ACC112 (cell line): Measurements from ENCODE around the gene AHRR.
A peak's percentile ranks its signal among the peaks of the same experiment; 100 is the strongest.

Experiments used
- H2AFZ ChIP-seq: fragments of 200-600 bp; sonication (generic); one replicate; pipeline ENCODE4 v1.6.0; 2017; ENCODE audit warnings: antibody characterized with exemption, low read length; ENCODE audit not compliant: unreplicated experiment
- H3K27ac ChIP-seq: fragments of 200-600 bp; sonication (generic); 2 replicates; pipeline ENCODE4 v1.5.1; 2014; ENCODE audit warnings: low read depth, mild to moderate bottlenecking, antibody characterized with exemption, low read length, moderate library complexity
- H3K27me3 ChIP-seq: fragments of 200-600 bp; sonication (generic); 2 replicates; pipeline ENCODE4 v1.6.1; 2014; ENCODE audit warnings: mild to moderate bottlenecking, antibody characterized with exemption, low read length, moderate library complexity, mixed read lengths; ENCODE audit not compliant: insufficient read depth
- H3K36me3 ChIP-seq: fragments of 200-600 bp; sonication (generic); 2 replicates; pipeline ENCODE4 v1.6.1; 2016; ENCODE audit warnings: mild to moderate bottlenecking, antibody characterized with exemption, low read length, moderate library complexity, mixed read lengths; ENCODE audit not compliant: insufficient read depth
- H3K4me1 ChIP-seq: fragments of 200-600 bp; sonication (generic); one replicate; pipeline ENCODE4 v1.6.1; 2016; ENCODE audit warnings: low read length, mixed read lengths; ENCODE audit not compliant: insufficient read depth, unreplicated experiment, control insufficient read depth
- H3K4me3 ChIP-seq: fragments of 200-600 bp; sonication (generic); 2 replicates; pipeline ENCODE4 v1.5.1; 2014; ENCODE audit warnings: mild to moderate bottlenecking, low read depth, low read length
- H3K79me2 ChIP-seq: fragments of 200-600 bp; sonication (generic); one replicate; pipeline ENCODE4 v1.6.0; 2016; ENCODE audit warnings: low read length; ENCODE audit not compliant: control insufficient read depth, unreplicated experiment, insufficient read depth

The AHRR gene

GRCh38 chr5:449151-449550, 127.6 kb downstream of the AHRR start:
- H3K4me3 ChIP-seq: no peak overlapping the region
- peaks cover 13% of the 10 kb centered on the region for H3K79me2 ChIP-seq
- no peaks in the 10 kb centered on the region for H3K27me3 ChIP-seq
- no peak overlapping the region for H2AFZ ChIP-seq
- peaks cover 50% of the 10 kb centered on the region for H3K36me3 ChIP-seq
- H3K27ac ChIP-seq: no peak overlapping the region
- peaks cover 3% of the 10 kb centered on the region for H3K4me1 ChIP-seq

- H3K27me3 ChIP-seq: no peaks in the 10 kb centered on the region
- H3K4me1 ChIP-seq: no peaks in the 10 kb centered on the region
- H3K79me2 ChIP-seq: peaks cover 10% of the 10 kb centered on the region
- H3K36me3 ChIP-seq: peaks cover 50% of the 10 kb centered on the region
- H3K4me3 ChIP-seq: no peak overlapping the region
- H2AFZ ChIP-seq: no peak overlapping the region
- H3K27ac ChIP-seq: no peak overlapping the region
Measured at GRCh38 chr5:451587-452458, 130.3 kb downstream of the AHRR start.

GRCh38 chr5:452978-453710, 131.6 kb downstream of the AHRR start:
- Histone ChIP-seq H3K4me3 (no peak overlapping the region), H3K27ac (no peak overlapping the region), H2AFZ (no peak overlapping the region), H3K4me1 (peaks cover 4% of the 10 kb centered on the region), H3K79me2 (peaks cover 15% of the 10 kb centered on the region), H3K27me3 (no peaks in the 10 kb centered on the region), H3K36me3 (peaks cover 60% of the 10 kb centered on the region)

GRCh38 chr5:453725-454481, 132.4 kb downstream of the AHRR start:
- Histone ChIP-seq H3K27ac (no peak overlapping the region), H3K36me3 (peaks cover 62% of the 10 kb centered on the region), H2AFZ (no peak overlapping the region), H3K27me3 (no peaks in the 10 kb centered on the region), H3K79me2 (peaks cover 17% of the 10 kb centered on the region), H3K4me1 (peaks cover 12% of the 10 kb centered on the region), H3K4me3 (no peak overlapping the region)

- no peaks in the 10 kb centered on the region for H3K27me3 ChIP-seq
- H2AFZ ChIP-seq: no peak overlapping the region
- H3K4me3 ChIP-seq: no peak overlapping the region
- peaks cover 52% of the 10 kb centered on the region for H3K36me3 ChIP-seq
- peaks cover 18% of the 10 kb centered on the region for H3K4me1 ChIP-seq
- no peak overlapping the region for H3K27ac ChIP-seq
- peaks cover 19% of the 10 kb centered on the region for H3K79me2 ChIP-seq
Measured at GRCh38 chr5:454936-455335, 133.4 kb downstream of the AHRR start.

GRCh38 chr5:455806-456205, 134.3 kb downstream of the AHRR start:
- H3K4me1 ChIP-seq: peaks cover 18% of the 10 kb centered on the region
- no peak overlapping the region for H3K27ac ChIP-seq
- H3K27me3 ChIP-seq: no peaks in the 10 kb centered on the region
- peaks cover 47% of the 10 kb centered on the region for H3K36me3 ChIP-seq
- H3K4me3 ChIP-seq: no peak overlapping the region
- no peak overlapping the region for H2AFZ ChIP-seq
- peaks cover 19% of the 10 kb centered on the region for H3K79me2 ChIP-seq

- Histone ChIP-seq H3K27ac (no peak overlapping the region), H3K79me2 (peaks cover 19% of the 10 kb centered on the region), H3K27me3 (no peaks in the 10 kb centered on the region), H2AFZ (no peak overlapping the region), H3K4me1 (peaks cover 18% of the 10 kb centered on the region), H3K4me3 (no peak overlapping the region), H3K36me3 (peaks cover 40% of the 10 kb centered on the region)
Measured at GRCh38 chr5:456351-457194, 135.1 kb downstream of the AHRR start.

- peaks cover 19% of the 10 kb centered on the region for H3K79me2 ChIP-seq
- peaks cover 40% of the 10 kb centered on the region for H3K36me3 ChIP-seq
- H3K4me1 ChIP-seq: peaks cover 18% of the 10 kb centered on the region
- H3K4me3 ChIP-seq: no peak overlapping the region
- no peaks in the 10 kb centered on the region for H3K27me3 ChIP-seq
- peak overlapping the region; percentile 91; the same call in 1 of the 2 replicates for H3K27ac ChIP-seq
- H2AFZ ChIP-seq: no peak overlapping the region
Measured at GRCh38 chr5:457195-457961, 135.9 kb downstream of the AHRR start.

- Histone ChIP-seq H3K4me1 (peaks cover 18% of the 10 kb centered on the region), H2AFZ (no peak overlapping the region)
Measured at GRCh38 chr5:458547-459353, 137.2 kb downstream of the AHRR start.

More at GRCh38 chr5:458547-459353, 137.2 kb downstream of the AHRR start:
- H3K4me3 ChIP-seq: no peak overlapping the region
- H3K36me3 ChIP-seq: peaks cover 28% of the 10 kb centered on the region; the same call in 1 of the 2 replicates
- no peaks in the 10 kb centered on the region for H3K27me3 ChIP-seq
- H3K27ac ChIP-seq: peak overlapping the region; percentile 91
- peaks cover 17% of the 10 kb centered on the region for H3K79me2 ChIP-seq
